Mucosa of descending colon (tissue), 3 donors: Measurements from ENCODE around the gene EVI5L. TPM values are rescaled to one million over a fixed set of nuclear protein-coding genes. Genes with fewer than 3 reads are reported as not detected.

Experiments used
- ATAC-seq: fragments of 200-7000 bp; cut with Tn5 transposase; one replicate; pipeline ENCODE4 v1.9.1; 2020; ENCODE audit warnings: mild to moderate bottlenecking, moderate library complexity
- DNase-seq, 3 donors: peaks; one replicate each; pipeline ENCODE4 v3.0.0-alpha.2; 2020
- H3K36me3 ChIP-seq: fragments of 200-600 bp; one replicate; pipeline ENCODE4 v1.8.0; 2021; ENCODE audit warnings: low read depth, mild to moderate bottlenecking
- H3K4me1 ChIP-seq: fragments of 200-600 bp; one replicate; pipeline ENCODE4 v1.8.0; 2021; ENCODE audit warnings: low read depth, mild to moderate bottlenecking
- H3K4me3 ChIP-seq: fragments of 200-600 bp; one replicate; pipeline ENCODE4 v1.8.0; 2021; ENCODE audit warnings: mild to moderate bottlenecking
- H3K9me3 ChIP-seq: fragments of 200-600 bp; one replicate; pipeline ENCODE4 v1.8.0; 2021; ENCODE audit warnings: mild to moderate bottlenecking
- CTCF ChIP-seq: fragments of 200-600 bp; IDR thresholded peaks from one replicate; pipeline ENCODE4 v1.8.0; 2022; ENCODE audit warnings: antibody characterized with exemption, mild to moderate bottlenecking
- intact Hi-C, 2 donors: fragments of 100-400 bp; cut with DNase I in 1 of 2; cut with micrococcal nuclease in 1 of 2; formaldehyde crosslinking; loops; one replicate each; pipeline versions ENCODE4 v1.11.0 to v1.11.1; 2022; cut with DNase I, micrococcal nuclease
- total RNA-seq, 3 donors: library from RNA; stranded (reverse); fragmentation: NEBNext Ultra II Directional in 2 of 3; extraction: Animal tissue kit (Norgen Biotek cat#: 25700) in 2 of 3; gene quantifications; one replicate each; pipeline versions ENCODE4 v1.2.1 to v1.2.4, GENCODE V29; 2021 to 2023
- donor health status: DM: no; HTN: no; CAD: no; lungs with moderate emphysema.
- donor health status: DM: no; HTN: no; CAD: no.
- donor health status: DM: no; HTN: yes; CAD: no.

The EVI5L gene
- total RNA-seq, 3 donors from 2014 or later, result 8.3 to 17.6 (median 11.4) TPM

GRCh38 chr19:7873304-7874075 is 43.5 kb downstream of the EVI5L start:
- intact Hi-C loops, result no loop called here
- Histone ChIP-seq H3K36me3 (no peaks in the 10 kb centered on the region), H3K4me3 (no peak overlapping the region), H3K9me3 (no peaks in the 10 kb centered on the region), H3K4me1 (peaks cover 29% of the 10 kb centered on the region)
- TF ChIP-seq CTCF, result no peak
- DNase-seq (no peak), ATAC-seq (no peak)

- Histone ChIP-seq H3K9me3 (no peaks in the 10 kb centered on the region), H3K4me1 (peaks cover 23% of the 10 kb centered on the region), H3K4me3 (no peak within 1 kb of the TSS), H3K36me3 (no peaks in the 10 kb centered on the region)
- ATAC-seq (no peak), DNase-seq (no peak)
- no peak for TF ChIP-seq CTCF
- intact Hi-C loops, result no loop called here
These were observed 44.3 kb downstream of the EVI5L start, which contains the start of gene PRR36 for GRCh38 chr19:7874076-7874896. Gene PRR36, minus strand, starts transcription at chr19:7874390. Its CDS starts 701 bp downstream, at chr19:7873689.

- peaks cover 22% of the 10 kb centered on the region for H3K4me1 ChIP-seq
- intact Hi-C loops, result no loop called here
- no peaks in the 10 kb centered on the region for H3K9me3 ChIP-seq
- no peak for ATAC-seq
- TF ChIP-seq CTCF, result no peak
- H3K36me3 ChIP-seq, result no peaks in the 10 kb centered on the region
- H3K4me3 ChIP-seq, result no peak overlapping the region
- no peak for DNase-seq
These were observed 44.9 kb downstream of the EVI5L start for GRCh38 chr19:7874897-7875273.

DNA sequence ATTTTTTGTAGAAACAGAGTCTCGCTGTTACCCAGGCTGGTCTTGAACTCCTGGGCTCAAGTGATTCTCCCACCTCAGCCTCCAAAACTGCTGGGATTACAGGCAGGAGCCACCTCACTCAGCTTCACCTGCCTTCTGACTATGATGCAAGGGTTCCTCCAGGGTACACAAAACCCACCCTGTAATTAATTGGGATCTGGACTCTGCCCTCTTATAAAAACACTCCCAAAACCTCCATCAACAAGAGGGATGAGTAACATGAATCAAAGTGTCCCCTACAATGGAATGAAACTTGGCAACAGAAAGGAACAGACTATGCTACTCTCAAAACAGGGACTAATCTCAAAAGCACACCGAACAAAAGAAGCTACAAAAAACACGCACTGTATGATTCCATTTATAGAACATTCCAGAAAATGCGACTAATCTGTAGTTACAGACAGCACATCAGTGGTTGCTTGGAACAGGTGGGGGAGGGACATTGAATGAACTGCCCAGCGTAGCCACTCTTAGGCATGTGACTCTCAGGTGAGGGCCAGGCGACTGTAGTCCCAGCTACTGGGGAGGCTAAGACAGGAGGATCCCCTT is 47.3 kb downstream of the EVI5L start:
- DNase-seq (no peak), ATAC-seq (no peak)
- intact Hi-C loops, result no loop called here
- Histone ChIP-seq H3K36me3 (no peaks in the 10 kb centered on the region), H3K4me3 (no peak overlapping the region), H3K4me1 (peaks cover 10% of the 10 kb centered on the region), H3K9me3 (no peaks in the 10 kb centered on the region)
- TF ChIP-seq CTCF, result no peak

GRCh38 chr19:7879111-7879807 is 49.2 kb downstream of the EVI5L start:
- TF ChIP-seq CTCF, result no peak
- Histone ChIP-seq H3K36me3 (no peaks in the 10 kb centered on the region), H3K4me3 (no peak overlapping the region), H3K9me3 (no peaks in the 10 kb centered on the region), H3K4me1 (peaks cover 6% of the 10 kb centered on the region)
- no peak for ATAC-seq
- intact Hi-C loops, result no loop called here
- DNase-seq, result no peak
